ENCODE results near the gene PSRC1. TPM values are rescaled to one million over a fixed set of nuclear protein-coding genes. Genes with fewer than 3 reads are reported as not detected.

PSRC1 gene
- total and polyA plus RNA-seq, 2 of the 8 experiments (the other 6 are each of a cell fraction or from before 2014, with no cell fraction given), result 56.1 to 67.3 TPM

- Histone ChIP-seq H3K9me3 (ENCODE audit: insufficient read depth in 2 of 2, low read depth in 1 of 2, low read length in 1 of 2) (no peaks in the 10 kb centered on the region; a peak in 2 of 4 replicates), H3K23me2 (ENCODE audit: low read depth, low read length) (peaks cover 3% of the 10 kb centered on the region; the same call in 1 of the 2 replicates), H3K23ac (ENCODE audit: insufficient read length) (no peak overlapping the region), H3K56ac (replicated peaks; ENCODE audit: insufficient read length, low read depth, low read length) (no peak overlapping the region), H3K27me3 (replicated peaks in 1 of 4; ENCODE audit: control insufficient read depth in 3 of 4, extremely low read depth in 1 of 4, insufficient read depth in 3 of 4, low read length in 3 of 4) (peaks cover 0 to 15% (median 10%) of the 10 kb centered on the region in 4 experiments; a peak in 5 of 7 replicates), H2AFZ (ENCODE audit: low read length) (no peak overlapping the region), H3K18ac (ENCODE audit: extremely low read depth, low read length) (peak overlapping the region; percentile 71), H3K4ac (replicated peaks; ENCODE audit: insufficient read length, low read depth, low read length) (no peak overlapping the region), H4K20me1 (replicated peaks in 1 of 2; ENCODE audit: control insufficient read depth in 1 of 2, insufficient read depth in 2 of 2, low read length in 2 of 2) (peaks cover 3 to 7% of the 10 kb centered on the region in 2 experiments), H2BK15ac (ENCODE audit: low read length) (peak overlapping the region; percentile 72), H3K79me2 (ENCODE audit: control insufficient read depth in 1 of 2, insufficient read depth in 2 of 2, low read length in 2 of 2) (peaks cover 0 to 35% of the 10 kb centered on the region in 2 experiments; a peak in 1 of 4 replicates), H2BK120ac (replicated peaks; ENCODE audit: low read depth, low read length) (no peak overlapping the region), H4K5ac (ENCODE audit: insufficient read length, low read depth, low read length) (no peak overlapping the region), H2BK5ac (ENCODE audit: low read depth, low read length) (peak overlapping the region; percentile 40), H3K4me1 (replicated peaks in 1 of 4; ENCODE audit: control insufficient read depth in 3 of 4, insufficient read depth in 4 of 4, low read length in 3 of 4) (peaks cover 5 to 41% (median 37%) of the 10 kb centered on the region in 4 experiments), H3K14ac (ENCODE audit: insufficient read length) (no peak overlapping the region), H2BK20ac (ENCODE audit: low read length) (no peak overlapping the region), H4K91ac (replicated peaks; ENCODE audit: insufficient read length, low read length) (no peak overlapping the region), H2BK12ac (ENCODE audit: low read depth, low read length) (peak overlapping the region; percentile 77; the same call in 1 of the 2 replicates), H3K9ac (replicated peaks in 1 of 4; ENCODE audit: extremely low read depth in 1 of 4, low read depth in 3 of 4, low read length in 3 of 4) (no peak overlapping the region; a peak in 1 of 7 replicates), H3K27ac (ENCODE audit: low read depth, low read length) (no peak overlapping the region), H4K8ac (ENCODE audit: extremely low read depth, insufficient read depth, low read length) (no peak overlapping the region), H3K79me1 (ENCODE audit: low read depth, low read length) (peaks cover 13% of the 10 kb centered on the region; the same call in 1 of the 2 replicates), H3K4me2 (ENCODE audit: insufficient read depth in 1 of 2, low read depth in 2 of 2, low read length in 2 of 2) (peak overlapping the region; percentile 44 to 47; a peak in 3 of 4 replicates), H2AK5ac (ENCODE audit: low read depth, low read length) (no peak overlapping the region), H3K36me3 (ENCODE audit: control insufficient read depth in 2 of 4, insufficient read depth in 4 of 4, low read length in 3 of 4) (peaks cover 0 to 8% (median 0%) of the 10 kb centered on the region in 4 experiments; a peak in 3 of 8 replicates), H3K4me3 (ENCODE audit: extremely low read depth in 1 of 4, insufficient read depth in 2 of 4, low read depth in 3 of 4, low read length in 4 of 4) (no peak overlapping the region; a peak in 2 of 8 replicates)
- DNase-seq (ENCODE audit: low read depth in 1 of 2, low spot score in 2 of 2) (no peak), FAIRE-seq (no peak)
- POLR2A ChIA-PET (ENCODE audit: partially characterized antibody), result interaction anchor here (0.9 to 12.2 kb wide), 7 partner anchors 16 to 153 kb away, joined by 3 to 252 read pairs (median 5); partner anchors contain the start of genes PSRC1 and SARS1
- CTCF ChIA-PET (ENCODE audit: partially characterized antibody), result interaction anchor here (0.6 to 28.7 kb wide), 18 partner anchors 11 to 773 kb away, joined by 3 to 651 read pairs (median 3); partner anchors contain the start of genes SARS1 and SORT1
- WGBS, 2 experiments (ENCODE audit: extremely low coverage in 1 of 2, insufficient coverage in 1 of 2, insufficient read length in 1 of 2, insufficient replicate concordance in 2 of 2, low coverage in 1 of 2, low lambda C conversion rate in 2 of 2, missing lambda C conversion rate in 1 of 2), result 87% methylated on average over 32 of the region's 33 CpGs; no CpG with 5 or more reads in 1 of the 2 experiments
- TF ChIP-seq CREB1 (IDR thresholded peaks at IDR 0.05) (no peak), RFX5 (IDR thresholded peaks at IDR 0.05; ENCODE audit: borderline replicate concordance, low read depth, low read length) (no peak), TEAD4 (IDR thresholded peaks at IDR 0.05; ENCODE audit: low read depth, low read length) (no peak), TBP (IDR thresholded peaks at IDR 0.05; ENCODE audit: low read depth, low read length) (no peak), NRF1 (IDR thresholded peaks at IDR 0.05; ENCODE audit: low read depth, low read length) (no peak), TAF7 (optimal IDR thresholded peaks at IDR 0.05; ENCODE audit: borderline replicate concordance, low read depth, low read length) (no peak), JUN (IDR thresholded peaks at IDR 0.05; ENCODE audit: low read depth, low read length) (no peak), SUZ12 (IDR thresholded peaks at IDR 0.05; ENCODE audit: low read length) (no peak), RBBP5 (IDR thresholded peaks at IDR 0.05; ENCODE audit: borderline replicate concordance, low read depth, low read length) (no peak), HDAC6 (IDR thresholded peaks at IDR 0.05; ENCODE audit: low read depth, low read length) (no peak), ZNF274 (IDR thresholded peaks at IDR 0.05; ENCODE audit: borderline replicate concordance, extremely low read depth, low read length) (no peak)
Observed at GRCh38 chr1:109252893-109253802, 29.8 kb downstream of the PSRC1 start.
